Activated T-cell treated with anti-CD3 and anti-CD28 coated beads, Interleukin-2, amount 50 U/mL, for 72 hours (primary cell): ENCODE results near the gene VPS8. TPM values are rescaled to one million over a fixed set of nuclear protein-coding genes. Genes with fewer than 3 reads are reported as not detected.

Experiments used
- ATAC-seq, 2 donors: fragments of 150-1000 bp; cut with Tn5 transposase; replicated peaks in 1 of 2; 2 replicates each; pipeline ENCODE4 v1.10.0; 2021; ENCODE audit warnings: moderate library complexity in 2 of 2, mild to moderate bottlenecking in 1 of 2
- DNase-seq, 2 donors: peaks; one replicate each; pipeline ENCODE4 v3.0.0; 2021 to 2022; ENCODE audit warnings: mixed read lengths in 1 of 2
- H3K27ac Mint-ChIP-seq: one replicate; pipeline ENCODE4 v1.8.0; 2022; ENCODE audit warnings: mild to moderate bottlenecking, moderate library complexity, mixed read lengths
- H3K27me3 Mint-ChIP-seq: one replicate; pipeline ENCODE4 v1.8.0; 2022; ENCODE audit warnings: low read depth, mixed read lengths
- H3K36me3 Mint-ChIP-seq, 2 donors: one replicate each; pipeline ENCODE4 v1.8.0; 2022; ENCODE audit warnings: mixed read lengths in 2 of 2, mild to moderate bottlenecking in 1 of 2; ENCODE audit not compliant: insufficient read depth in 2 of 2
- H3K4me1 Mint-ChIP-seq: one replicate; pipeline ENCODE4 v1.8.0; 2022; ENCODE audit warnings: low read depth, mixed read lengths
- H3K4me3 Mint-ChIP-seq, 2 donors: one replicate each; pipeline ENCODE4 v1.8.0; 2022; ENCODE audit warnings: mild to moderate bottlenecking in 2 of 2, mixed read lengths in 2 of 2, moderate library complexity in 2 of 2
- H3K9me3 Mint-ChIP-seq, 2 donors: one replicate each; pipeline ENCODE4 v1.8.0; 2022; ENCODE audit warnings: mixed read lengths in 2 of 2
- total RNA-seq, 2 donors: library from RNA; stranded (reverse); gene quantifications; one replicate each; pipeline ENCODE4 v1.2.3, GENCODE V29; 2022

Gene VPS8
- total RNA-seq, 2 donors from 2014 or later, result 86.6 to 104 TPM

DNA sequence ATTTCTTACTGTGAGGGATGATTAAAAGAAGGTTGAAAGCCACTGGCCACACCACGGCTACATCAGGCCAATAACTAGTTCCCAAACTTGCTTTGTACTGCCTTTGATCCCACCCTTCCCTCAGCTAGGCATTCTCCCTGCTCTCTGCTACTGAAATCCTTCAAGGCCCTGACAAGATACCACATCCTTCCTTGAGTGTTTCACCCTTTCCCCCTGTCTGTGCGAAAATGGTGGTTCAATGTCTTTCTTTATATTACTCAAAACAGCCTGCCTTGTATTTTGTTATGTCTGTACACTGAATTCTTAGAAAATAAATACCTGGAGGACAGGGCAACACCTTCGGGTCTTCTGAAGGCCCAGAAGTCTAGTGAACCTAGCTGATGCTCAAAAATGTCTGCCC lies 932 bp upstream of the VPS8 start:
- ATAC-seq (peak; percentile 35 to 43), DNase-seq (peak; percentile 28 to 32)
- peaks cover 0 to 3% of the 10 kb centered on the region in 2 donors for H3K36me3 Mint-ChIP-seq
- H3K9me3 Mint-ChIP-seq, result peaks cover 0 to 2% of the 10 kb centered on the region in 2 donors
- H3K4me1 Mint-ChIP-seq, result peaks cover 62% of the 10 kb centered on the region
- peak overlapping the region; percentile 37 to 87 for H3K4me3 Mint-ChIP-seq
- peak overlapping the region; percentile 18 for H3K27ac Mint-ChIP-seq
- H3K27me3 Mint-ChIP-seq, result no peaks in the 10 kb centered on the region

GRCh38 chr3:184811663-184811998 lies 335 bp upstream of the VPS8 start:
- peak overlapping the region; percentile 96 for H3K27ac Mint-ChIP-seq
- H3K27me3 Mint-ChIP-seq, result no peaks in the 10 kb centered on the region
- H3K4me1 Mint-ChIP-seq, result peaks cover 68% of the 10 kb centered on the region
- peaks cover 0 to 2% of the 10 kb centered on the region in 2 donors for H3K9me3 Mint-ChIP-seq
- no peak for ATAC-seq
- DNase-seq, result no peak
- H3K4me3 Mint-ChIP-seq, result peak overlapping the region; percentile 87 to 89
- H3K36me3 Mint-ChIP-seq, result peaks cover under 1 to 3% of the 10 kb centered on the region in 2 donors

GRCh38 chr3:184812662-184813042 lies 686 bp downstream of the VPS8 start:
- H3K36me3 Mint-ChIP-seq, result peaks cover 3 to 4% of the 10 kb centered on the region in 2 donors
- H3K4me3 Mint-ChIP-seq, result peak overlapping the region; percentile 87 to 89
- peak in 1 of 2 donors; percentile 3 for ATAC-seq
- H3K27me3 Mint-ChIP-seq, result no peaks in the 10 kb centered on the region
- peaks cover 0 to 2% of the 10 kb centered on the region in 2 donors for H3K9me3 Mint-ChIP-seq
- peak overlapping the region; percentile 13 for H3K27ac Mint-ChIP-seq
- peaks cover 76% of the 10 kb centered on the region for H3K4me1 Mint-ChIP-seq
- peak; percentile 25 to 27 for DNase-seq

- H3K4me3 Mint-ChIP-seq, result peak overlapping the region; percentile 87 to 89
- H3K27ac Mint-ChIP-seq, result no peak overlapping the region
- H3K4me1 Mint-ChIP-seq, result peaks cover 76% of the 10 kb centered on the region
- peaks cover 1 to 2% of the 10 kb centered on the region in 2 donors for H3K9me3 Mint-ChIP-seq
- H3K36me3 Mint-ChIP-seq, result peaks cover 6% of the 10 kb centered on the region in 2 donors
- no peaks in the 10 kb centered on the region for H3K27me3 Mint-ChIP-seq
- no peak for ATAC-seq
- no peak for DNase-seq
These were observed 1.4 kb downstream of the VPS8 start for GRCh38 chr3:184813357-184813756.

- Mint-ChIP-seq H3K36me3 (peaks cover 6% of the 10 kb centered on the region in 2 donors), H3K27ac (peak overlapping the region; percentile 67), H3K9me3 (peaks cover 1 to 2% of the 10 kb centered on the region in 2 donors), H3K27me3 (no peaks in the 10 kb centered on the region), H3K4me3 (peak overlapping the region; percentile 87 to 89), H3K4me1 (peaks cover 71% of the 10 kb centered on the region)
- DNase-seq, result peak; percentile 22 to 27
- peak; percentile 59 to 63 for ATAC-seq
These were observed 2.2 kb downstream of the VPS8 start for GRCh38 chr3:184814214-184814613.

- Mint-ChIP-seq H3K27ac (peak overlapping the region; percentile 14), H3K4me1 (peaks cover 66% of the 10 kb centered on the region), H3K27me3 (no peaks in the 10 kb centered on the region), H3K9me3 (peaks cover 1 to 2% of the 10 kb centered on the region in 2 donors), H3K4me3 (peak overlapping the region; percentile 29 to 38), H3K36me3 (peaks cover 6% of the 10 kb centered on the region in 2 donors)
- ATAC-seq, result peak; percentile 57 to 58
- DNase-seq, result peak; percentile 41 to 47
These were observed 3.3 kb downstream of the VPS8 start for GRCh38 chr3:184815046-184815930.

- H3K4me1 Mint-ChIP-seq, result peaks cover 53% of the 10 kb centered on the region
These were observed 4.6 kb downstream of the VPS8 start for GRCh38 chr3:184816614-184817013.

DNA sequence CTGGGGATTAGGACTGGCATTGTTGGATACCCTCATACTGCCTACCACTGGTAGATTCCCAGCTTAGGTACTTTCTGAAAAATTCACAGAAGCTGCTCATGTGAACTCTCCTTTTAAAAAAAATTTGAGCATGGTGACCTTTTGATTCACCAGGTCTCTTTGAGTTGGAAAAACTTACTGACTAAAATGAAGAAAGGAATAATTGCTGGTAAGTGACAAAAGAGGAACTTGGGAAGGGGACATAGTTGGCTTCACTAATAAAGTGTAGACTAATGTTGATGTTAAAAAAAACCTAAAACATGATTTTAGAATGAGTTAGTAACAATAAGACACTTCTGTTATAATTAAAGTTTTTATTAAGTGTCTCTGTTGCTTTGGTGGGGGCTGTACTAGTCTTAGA lies 8.6 kb downstream of the VPS8 start:
- Mint-ChIP-seq H3K27ac (no peak overlapping the region), H3K4me3 (no peak overlapping the region), H3K27me3 (no peaks in the 10 kb centered on the region), H3K4me1 (peaks cover 30% of the 10 kb centered on the region), H3K9me3 (peaks cover 0 to 1% of the 10 kb centered on the region in 2 donors), H3K36me3 (peaks cover 2 to 6% of the 10 kb centered on the region in 2 donors)
- ATAC-seq (no peak), DNase-seq (no peak)

More at GRCh38 chr3:184816614-184817013, 4.6 kb downstream of the VPS8 start:
- DNase-seq (no peak), ATAC-seq (no peak)
- H3K27me3 Mint-ChIP-seq, result no peaks in the 10 kb centered on the region
- no peak overlapping the region for H3K27ac Mint-ChIP-seq
- H3K4me3 Mint-ChIP-seq, result no peak overlapping the region
- peaks cover 6% of the 10 kb centered on the region in 2 donors for H3K36me3 Mint-ChIP-seq
- H3K9me3 Mint-ChIP-seq, result peaks cover 0 to 1% of the 10 kb centered on the region in 2 donors

DNA sequence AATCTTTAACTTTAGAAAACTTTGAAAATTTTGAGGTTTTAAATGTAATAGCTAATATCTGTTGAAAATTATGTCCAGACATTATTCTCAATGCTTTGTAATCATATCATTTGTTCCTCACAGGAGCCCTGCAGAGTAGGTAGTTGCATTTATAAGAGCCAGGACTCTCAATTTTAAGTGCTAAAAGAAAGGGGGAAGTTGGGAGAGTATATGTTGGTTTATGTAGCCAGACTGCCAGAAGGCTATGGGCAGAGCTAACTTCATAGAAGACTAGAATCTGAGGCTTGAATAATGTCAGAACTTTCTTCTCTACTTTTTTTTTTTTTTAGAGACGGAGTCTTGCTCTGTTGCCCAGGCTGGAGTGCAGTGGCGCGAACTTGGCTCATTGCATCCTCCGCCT lies 9.1 kb downstream of the VPS8 start:
- DNase-seq, result no peak
- ATAC-seq, result no peak
- Mint-ChIP-seq H3K9me3 (peaks cover 0 to 1% of the 10 kb centered on the region in 2 donors), H3K4me3 (no peak overlapping the region), H3K4me1 (peaks cover 25% of the 10 kb centered on the region), H3K27ac (no peak overlapping the region), H3K27me3 (no peaks in the 10 kb centered on the region), H3K36me3 (peaks cover 2 to 6% of the 10 kb centered on the region in 2 donors)

DNA sequence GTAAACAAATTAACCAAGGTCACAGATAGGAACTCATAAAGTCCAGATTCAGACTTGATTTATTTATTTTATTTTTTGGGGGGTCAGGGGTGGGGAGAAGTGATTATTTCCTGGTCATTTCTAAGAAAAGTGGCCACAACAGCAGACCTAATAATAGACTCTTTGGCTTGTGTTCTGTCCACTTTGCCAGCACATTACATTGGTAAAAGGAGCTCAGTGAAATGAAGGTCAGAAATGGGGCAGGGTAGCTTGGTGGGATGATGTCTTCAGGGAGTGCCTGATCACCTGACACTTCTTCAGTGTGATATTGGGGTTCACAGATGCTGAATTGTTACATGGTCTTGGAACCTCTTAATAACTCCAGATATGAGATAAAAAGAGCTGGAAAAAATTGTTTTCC lies 10.1 kb downstream of the VPS8 start:
- ATAC-seq, result no peak
- H3K9me3 Mint-ChIP-seq, result peaks cover 0 to 1% of the 10 kb centered on the region in 2 donors
- H3K4me1 Mint-ChIP-seq, result peaks cover 14% of the 10 kb centered on the region
- H3K36me3 Mint-ChIP-seq, result peaks cover 2 to 3% of the 10 kb centered on the region in 2 donors
- no peak overlapping the region for H3K4me3 Mint-ChIP-seq
- H3K27me3 Mint-ChIP-seq, result no peaks in the 10 kb centered on the region
- H3K27ac Mint-ChIP-seq, result no peak overlapping the region
- DNase-seq, result no peak

DNA sequence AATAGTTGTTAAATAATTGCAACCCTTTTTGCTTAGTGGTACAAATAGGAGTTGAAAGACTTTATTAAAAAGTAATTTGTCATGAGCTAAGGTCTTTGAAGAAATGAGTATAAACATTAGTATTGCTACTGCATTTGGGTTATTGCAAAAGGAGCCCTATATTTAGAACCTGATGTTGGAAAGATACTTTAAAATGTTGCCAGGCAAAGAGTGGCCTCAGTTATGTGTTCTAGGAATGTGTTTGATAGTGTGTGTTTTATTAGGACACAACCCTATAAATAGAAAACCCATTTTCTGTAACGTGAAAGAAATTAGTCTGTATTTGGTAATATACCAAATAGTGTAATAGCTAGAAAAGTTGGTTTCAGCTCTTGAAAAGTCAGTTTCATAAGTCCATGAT lies 10.7 kb downstream of the VPS8 start:
- Mint-ChIP-seq H3K9me3 (peaks cover 0 to 1% of the 10 kb centered on the region in 2 donors), H3K4me3 (no peak overlapping the region), H3K4me1 (peaks cover 11% of the 10 kb centered on the region), H3K27ac (no peak overlapping the region), H3K36me3 (peaks cover 2 to 4% of the 10 kb centered on the region in 2 donors), H3K27me3 (no peaks in the 10 kb centered on the region)
- ATAC-seq, result no peak
- no peak for DNase-seq

GRCh38 chr3:184823990-184824389 lies 12.0 kb downstream of the VPS8 start:
- H3K36me3 Mint-ChIP-seq, result peaks cover 0 to 3% of the 10 kb centered on the region in 2 donors
- peaks cover 11% of the 10 kb centered on the region for H3K4me1 Mint-ChIP-seq
- no peak for ATAC-seq
- no peak overlapping the region for H3K4me3 Mint-ChIP-seq
- no peak overlapping the region for H3K27ac Mint-ChIP-seq
- no peaks in the 10 kb centered on the region for H3K27me3 Mint-ChIP-seq
- H3K9me3 Mint-ChIP-seq, result no peaks in the 10 kb centered on the region
- no peak for DNase-seq

DNA sequence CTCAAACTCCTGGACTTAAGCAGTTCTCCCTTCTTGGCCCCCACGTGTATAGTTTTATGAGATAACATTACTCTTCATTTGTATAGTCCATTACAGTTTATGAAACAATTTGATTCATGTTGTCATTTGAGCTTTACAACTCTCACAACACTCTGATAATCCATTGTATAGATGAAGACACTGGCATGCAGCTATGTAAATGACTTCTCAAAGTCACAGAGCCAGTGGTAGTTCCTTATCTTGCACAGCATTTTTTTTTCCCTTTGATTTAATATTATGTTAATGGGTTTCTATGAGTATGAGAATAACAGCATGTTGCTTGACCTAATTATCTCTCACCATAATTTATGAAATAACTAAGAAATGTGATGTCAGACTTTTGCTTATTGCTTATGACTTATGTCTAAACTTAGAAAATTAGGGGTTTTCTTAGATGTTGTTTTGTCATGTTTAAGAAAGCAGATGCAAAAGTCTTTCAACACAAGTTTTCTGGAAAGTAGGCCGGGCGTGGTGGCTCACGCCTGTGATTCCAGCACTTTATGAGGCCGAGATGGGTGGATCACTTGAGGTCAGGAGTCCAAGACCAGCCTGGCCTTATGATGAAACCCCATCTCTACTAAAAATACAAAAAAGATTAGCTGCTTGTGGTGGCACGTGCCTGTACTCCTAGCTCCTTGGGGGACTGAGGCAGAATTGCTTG lies 13.3 kb downstream of the VPS8 start:
- DNase-seq (no peak), ATAC-seq (no peak)
- H3K4me1 Mint-ChIP-seq, result peaks cover 11% of the 10 kb centered on the region
- H3K36me3 Mint-ChIP-seq, result peaks cover 0 to 3% of the 10 kb centered on the region in 2 donors
- H3K27ac Mint-ChIP-seq, result no peak overlapping the region
- no peaks in the 10 kb centered on the region for H3K9me3 Mint-ChIP-seq
- H3K4me3 Mint-ChIP-seq, result no peak overlapping the region
- no peaks in the 10 kb centered on the region for H3K27me3 Mint-ChIP-seq
